ENCODE data around the gene PRDM15.

- TF ChIP-seq CTCF (IDR thresholded peaks at IDR 0.05) (no peak), POLR2A (IDR thresholded peaks at IDR 0.05) (no peak)
These were observed 29.7 kb upstream of the PRDM15 start for GRCh38 chr21:41908829-41909228.
